ENCODE data around the gene RPL7A. TPM values are rescaled to one million over a fixed set of nuclear protein-coding genes. Genes with fewer than 3 reads are reported as not detected.
A peak's percentile ranks its signal among the peaks of the same experiment; 100 is the strongest.

RPL7A gene
- total RNA-seq, 2 experiments from 2014 or later = 1,729 to 2,113 TPM

DNA sequence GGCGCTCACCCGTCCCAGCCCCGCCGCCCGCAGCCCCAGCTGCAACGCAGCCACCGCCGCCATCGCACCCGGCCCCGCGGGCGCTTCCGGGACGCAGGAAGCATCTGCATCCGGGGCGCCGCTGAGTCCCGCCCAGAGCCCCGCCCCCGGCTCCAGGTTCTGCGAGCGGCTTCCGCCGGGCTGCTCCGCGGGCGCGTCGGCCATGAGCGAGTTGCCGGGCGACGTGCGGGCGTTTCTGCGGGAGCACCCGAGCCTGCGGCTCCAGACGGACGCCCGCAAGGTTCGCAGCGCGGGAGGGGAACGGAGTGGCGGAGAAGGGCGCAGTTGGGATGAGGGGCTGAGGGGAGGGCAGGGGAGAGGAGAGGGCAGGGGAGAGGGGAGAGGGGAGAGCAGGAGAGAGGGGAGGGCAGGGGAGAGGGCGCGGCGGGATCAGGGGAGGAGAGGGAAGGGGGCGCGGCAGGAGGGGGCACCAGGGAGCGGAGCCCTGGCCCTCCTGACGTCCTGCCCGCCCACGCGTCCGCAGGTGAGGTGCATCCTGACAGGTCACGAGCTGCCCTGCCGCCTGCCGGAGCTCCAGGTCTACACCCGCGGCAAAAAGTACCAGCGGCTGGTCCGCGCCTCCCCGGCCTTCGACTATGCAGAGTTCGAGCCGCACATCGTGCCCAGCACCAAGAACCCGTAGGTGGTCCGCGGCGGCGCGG is 8.5 kb downstream of the RPL7A start, which contains the start of the genes SURF1 and SURF2:
Gene SURF1, minus strand, starts transcription at position 97 of the 701 bp plus-strand sequence. Its CDS starts 34 bp downstream, at position 63.
Gene SURF2, plus strand, starts transcription at position 160 of the 701 bp plus-strand sequence. Its CDS starts 43 bp downstream, at position 203.
- H3K4me1 Mint-ChIP-seq = peaks cover 59% of the 10 kb centered on the region
- CTCF ChIA-PET = interaction anchor here (1.0 to 8.2 kb wide), 14 partner anchors 8 to 209 kb away, joined by 3 to 100 read pairs (median 8); partner anchors contain the start of genes MED22, REXO4, RPL7A and STKLD1

GRCh38 chr9:133357656-133358055 is 9.6 kb downstream of the RPL7A start:
- CTCF ChIA-PET = interaction anchor here (2.3 to 8.2 kb wide), 5 partner anchors 10 to 128 kb away, joined by 7 to 100 read pairs (median 14); no protein-coding TSS in a partner anchor
- H3K4me3 Mint-ChIP-seq = peak overlapping the region; percentile 72
- DNase-seq (no peak), ATAC-seq (no peak)
- no peaks in the 10 kb centered on the region for H3K9me3 Mint-ChIP-seq (ENCODE audit: low read depth)
- peaks cover 19% of the 10 kb centered on the region for H3K36me3 Mint-ChIP-seq
- H3K27me3 Mint-ChIP-seq = no peaks in the 10 kb centered on the region
- H3K4me1 Mint-ChIP-seq = peaks cover 60% of the 10 kb centered on the region
- peak overlapping the region; percentile 3 for H3K27ac Mint-ChIP-seq

More for the DNA sequence above, 8.5 kb downstream of the RPL7A start, which contains the start of the genes SURF1 and SURF2:
- Mint-ChIP-seq H3K4me3 (peak within 1 kb of the TSS; percentile 90), H3K36me3 (peaks cover 19% of the 10 kb centered on the region), H3K9me3 (ENCODE audit: low read depth) (no peaks in the 10 kb centered on the region), H3K27ac (peak within 1 kb of the TSS; percentile 88), H3K27me3 (no peaks in the 10 kb centered on the region)
- DNase-seq (peak; percentile 94), ATAC-seq (peak; percentile 92)

GRCh38 chr9:133359399-133360175 is 11.6 kb downstream of the RPL7A start:
- DNase-seq (no peak), ATAC-seq (no peak)
- CTCF ChIA-PET = interaction anchor here (0.8 to 8.2 kb wide), 7 partner anchors 8 to 128 kb away, joined by 3 to 100 read pairs (median 5); partner anchors contain the start of gene STKLD1
- no peaks in the 10 kb centered on the region for H3K9me3 Mint-ChIP-seq (ENCODE audit: low read depth)
- H3K4me3 Mint-ChIP-seq = no peak overlapping the region
- H3K27ac Mint-ChIP-seq = peak overlapping the region; percentile 48
- peaks cover 30% of the 10 kb centered on the region for H3K36me3 Mint-ChIP-seq
- H3K27me3 Mint-ChIP-seq = no peaks in the 10 kb centered on the region
- peaks cover 57% of the 10 kb centered on the region for H3K4me1 Mint-ChIP-seq

- peaks cover 37% of the 10 kb centered on the region for H3K36me3 Mint-ChIP-seq
- peaks cover 57% of the 10 kb centered on the region for H3K4me1 Mint-ChIP-seq
- DNase-seq (no peak), ATAC-seq (no peak)
- H3K27ac Mint-ChIP-seq = peak overlapping the region; percentile 65
- no peaks in the 10 kb centered on the region for H3K9me3 Mint-ChIP-seq (ENCODE audit: low read depth)
- no peak overlapping the region for H3K4me3 Mint-ChIP-seq
- CTCF ChIA-PET = interaction anchor here (1.3 to 8.2 kb wide), 4 partner anchors 11 to 127 kb away, joined by 3 to 100 read pairs (median 4); no protein-coding TSS in a partner anchor
- H3K27me3 Mint-ChIP-seq = no peaks in the 10 kb centered on the region
These were observed 12.7 kb downstream of the RPL7A start for GRCh38 chr9:133360400-133361393.

DNA sequence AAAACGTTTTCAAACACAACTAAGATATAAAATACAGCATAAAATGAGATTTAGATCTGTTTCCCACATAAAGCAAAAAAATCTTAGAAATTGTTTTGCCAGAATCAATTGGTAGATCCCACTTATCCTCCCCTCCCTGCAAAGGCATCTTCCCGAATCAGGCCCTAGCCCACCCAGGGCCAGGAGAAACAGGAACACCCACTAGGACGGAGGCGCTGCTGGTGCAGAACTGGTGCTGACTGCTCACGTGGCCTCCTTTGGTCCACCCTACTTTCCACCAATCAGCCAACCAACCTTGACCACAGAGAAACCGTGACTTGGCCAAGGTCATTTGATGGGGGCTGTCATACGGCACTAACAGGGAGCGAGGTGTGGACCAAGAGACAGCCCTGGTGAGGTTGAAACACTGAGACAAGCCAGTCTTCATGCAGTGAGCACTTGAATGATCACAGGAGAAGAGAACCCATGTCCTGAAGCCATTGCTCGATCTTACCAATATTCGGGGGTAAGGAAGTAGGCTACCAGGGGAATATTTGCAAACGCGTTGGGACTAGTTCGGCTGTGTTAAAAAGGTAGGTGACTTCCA is 13.6 kb downstream of the RPL7A start:
- DNase-seq = no peak
- CTCF ChIA-PET = interaction anchor here (8.2 kb wide), 1 partner anchor 11 kb away, joined by 100 read pairs; no protein-coding TSS in a partner anchor
- ATAC-seq = no peak
- Mint-ChIP-seq H3K9me3 (ENCODE audit: low read depth) (no peaks in the 10 kb centered on the region), H3K27me3 (no peaks in the 10 kb centered on the region), H3K4me3 (no peak overlapping the region), H3K27ac (peak overlapping the region; percentile 65), H3K4me1 (peaks cover 65% of the 10 kb centered on the region), H3K36me3 (peaks cover 45% of the 10 kb centered on the region)

DNA sequence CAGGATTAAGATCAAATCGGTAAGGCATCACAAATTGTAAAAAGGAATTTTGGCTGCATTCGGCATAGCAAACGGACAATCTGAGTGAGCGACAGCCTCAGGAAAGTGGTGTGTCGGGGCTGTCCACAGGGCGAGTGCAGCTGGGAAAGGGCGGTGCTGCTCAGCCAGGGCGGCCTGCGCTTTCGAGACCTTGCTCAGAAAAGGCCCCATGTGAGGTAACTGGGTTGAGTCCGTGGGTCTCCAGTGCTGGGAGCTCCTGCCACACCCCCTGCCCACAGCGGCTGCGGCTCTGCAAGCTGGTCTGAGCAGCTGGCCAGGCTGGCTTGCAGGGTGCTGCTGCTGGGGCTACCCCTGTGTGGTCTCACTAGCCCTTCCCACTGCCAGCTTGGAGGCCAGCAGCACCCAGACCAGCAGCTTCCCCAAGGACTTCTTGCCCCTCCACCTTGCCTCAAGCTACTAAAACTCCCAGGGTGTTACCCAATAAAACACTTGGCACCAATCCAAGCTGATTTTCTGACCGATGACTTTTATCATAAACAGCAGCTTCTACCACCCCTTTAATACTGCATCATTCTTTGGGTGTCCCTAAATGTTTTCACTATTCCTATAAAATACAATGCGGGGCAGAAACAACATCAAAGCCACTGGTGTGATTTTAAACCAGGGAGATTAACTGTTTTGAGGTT is 14.5 kb downstream of the RPL7A start:
- Mint-ChIP-seq H3K27me3 (no peaks in the 10 kb centered on the region), H3K4me1 (peaks cover 66% of the 10 kb centered on the region), H3K9me3 (ENCODE audit: low read depth) (no peaks in the 10 kb centered on the region), H3K36me3 (peaks cover 50% of the 10 kb centered on the region), H3K4me3 (no peak overlapping the region), H3K27ac (peak overlapping the region; percentile 51)
- no peak for ATAC-seq
- CTCF ChIA-PET = interaction anchor here (0.8 to 1.2 kb wide), 2 partner anchors 8 to 10 kb away, joined by 3 to 5 read pairs; no protein-coding TSS in a partner anchor
- no peak for DNase-seq

- Mint-ChIP-seq H3K36me3 (peaks cover 73% of the 10 kb centered on the region), H3K9me3 (ENCODE audit: low read depth) (no peaks in the 10 kb centered on the region), H3K4me1 (peaks cover 75% of the 10 kb centered on the region), H3K27me3 (no peaks in the 10 kb centered on the region), H3K27ac (no peak overlapping the region), H3K4me3 (no peak overlapping the region)
- DNase-seq = no peak
- ATAC-seq = no peak
- CTCF ChIA-PET = interaction anchor here (1.3 to 2.9 kb wide), 2 partner anchors 9 to 36 kb away, joined by 3 to 14 read pairs; partner anchors contain the start of genes SURF1 and SURF2
These were observed 18.4 kb downstream of the RPL7A start for GRCh38 chr9:133366435-133366834.

DNA sequence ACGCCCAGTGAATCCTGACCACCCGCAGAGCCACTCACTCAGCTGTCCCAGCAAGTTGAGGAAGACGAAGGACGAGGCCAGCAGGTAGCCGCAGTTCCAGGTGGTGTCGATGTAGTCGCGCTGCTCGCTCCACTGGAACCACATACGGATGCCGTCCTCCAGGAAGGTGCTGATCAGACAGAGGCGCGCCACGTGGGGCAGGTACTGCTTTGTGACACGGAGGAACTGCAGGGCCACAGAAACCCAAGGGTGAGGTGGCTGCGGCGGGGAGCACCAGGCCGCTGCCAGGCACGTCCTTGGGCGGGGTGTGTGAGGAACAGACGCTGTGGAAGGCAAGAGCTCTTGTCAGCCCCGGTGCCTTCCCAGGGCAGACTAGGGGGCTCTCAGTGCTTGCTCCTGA is 19.2 kb downstream of the RPL7A start:
- peaks cover 75% of the 10 kb centered on the region for H3K4me1 Mint-ChIP-seq
- ATAC-seq (no peak), DNase-seq (no peak)
- H3K4me3 Mint-ChIP-seq = no peak overlapping the region
- peaks cover 68% of the 10 kb centered on the region for H3K36me3 Mint-ChIP-seq
- H3K27ac Mint-ChIP-seq = no peak overlapping the region
- no peaks in the 10 kb centered on the region for H3K9me3 Mint-ChIP-seq (ENCODE audit: low read depth)
- no peaks in the 10 kb centered on the region for H3K27me3 Mint-ChIP-seq
- CTCF ChIA-PET = interaction anchor here (0.6 to 2.9 kb wide), 3 partner anchors 10 to 37 kb away, joined by 3 to 14 read pairs (median 3); partner anchors contain the start of genes SURF1 and SURF2

DNA sequence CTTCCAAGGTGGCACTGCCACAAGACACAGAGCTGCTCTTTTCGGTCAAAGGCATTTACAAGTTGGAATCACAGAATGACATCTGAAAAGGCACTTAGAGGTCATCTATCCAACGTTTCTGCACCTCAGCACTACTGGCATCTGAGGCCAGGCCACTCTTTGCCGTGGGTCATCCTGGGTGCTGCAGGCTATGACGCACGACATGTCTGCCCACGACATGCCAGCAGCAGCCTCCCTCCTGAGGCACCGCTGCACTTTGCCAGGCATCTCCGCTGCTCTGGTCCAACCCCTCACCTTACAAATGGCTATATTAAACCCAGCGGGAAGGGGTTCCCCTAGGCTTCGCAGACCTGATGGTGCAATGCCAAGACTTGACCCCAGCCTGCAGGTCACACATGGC is 19.8 kb downstream of the RPL7A start:
- ATAC-seq = no peak
- no peak for DNase-seq
- Mint-ChIP-seq H3K36me3 (peaks cover 71% of the 10 kb centered on the region), H3K4me1 (peaks cover 81% of the 10 kb centered on the region), H3K27ac (no peak overlapping the region), H3K9me3 (ENCODE audit: low read depth) (no peaks in the 10 kb centered on the region), H3K4me3 (no peak overlapping the region), H3K27me3 (no peaks in the 10 kb centered on the region)
- CTCF ChIA-PET = interaction anchor here (2.9 kb wide), 1 partner anchor 11 kb away, joined by 14 read pairs; the partner anchor contains the start of genes SURF1 and SURF2

- Mint-ChIP-seq H3K27me3 (no peaks in the 10 kb centered on the region), H3K4me1 (peaks cover 83% of the 10 kb centered on the region), H3K36me3 (peaks cover 68% of the 10 kb centered on the region), H3K4me3 (peak overlapping the region; percentile 95), H3K27ac (peak overlapping the region; percentile 100), H3K9me3 (ENCODE audit: low read depth) (no peaks in the 10 kb centered on the region)
- no peak for DNase-seq
- CTCF ChIA-PET = interaction anchor here (2.9 kb wide), 1 partner anchor 11 kb away, joined by 14 read pairs; the partner anchor contains the start of genes SURF1 and SURF2
- ATAC-seq = no peak
These were observed 20.3 kb downstream of the RPL7A start for GRCh38 chr9:133368249-133368881.

DNA sequence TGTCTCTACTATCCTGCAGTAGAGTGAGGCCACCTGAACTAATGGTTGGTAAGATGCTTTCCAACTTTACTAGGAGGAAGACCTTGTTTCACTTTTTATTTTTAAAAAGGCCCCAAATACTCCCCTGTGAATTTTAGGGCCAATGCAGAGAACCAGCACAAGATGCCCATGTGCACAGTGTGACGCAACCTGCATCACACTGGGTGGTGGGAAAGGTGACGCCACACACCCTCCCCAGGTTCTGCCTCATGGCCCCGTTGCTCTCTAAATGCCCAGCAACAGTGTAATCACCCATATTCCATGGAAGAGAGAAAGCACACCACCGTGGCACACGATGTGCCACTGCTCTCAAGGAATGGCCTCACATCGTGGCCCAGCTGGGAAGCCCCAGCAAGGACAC is 21.4 kb downstream of the RPL7A start:
- peak overlapping the region; percentile 100 for H3K27ac Mint-ChIP-seq
- CTCF ChIA-PET = interaction anchor here (1.0 to 6.3 kb wide), 6 partner anchors 12 to 339 kb away, joined by 3 to 100 read pairs (median 8); partner anchors contain the start of genes GTF3C5, MED22, RPL7A and SURF1
- H3K27me3 Mint-ChIP-seq = no peaks in the 10 kb centered on the region
- H3K9me3 Mint-ChIP-seq (ENCODE audit: low read depth) = no peaks in the 10 kb centered on the region
- ATAC-seq (no peak), DNase-seq (no peak)
- peaks cover 83% of the 10 kb centered on the region for H3K4me1 Mint-ChIP-seq
- H3K36me3 Mint-ChIP-seq = peaks cover 64% of the 10 kb centered on the region
- peak overlapping the region; percentile 95 for H3K4me3 Mint-ChIP-seq
